Jurkat, Clone E6-1 (cell line): ENCODE measurements around the gene COA1. TPM values are rescaled to one million over a fixed set of nuclear protein-coding genes. Genes with fewer than 3 reads are reported as not detected.
"Not testable (repeated sequence)": the region's sequence is repeated elsewhere in the genome, so short reads cannot be mapped to it uniquely, and the experiment has no call there.

Source experiments
- DNase-seq: peaks from one replicate; pipeline ENCODE4 v3.0.0-alpha.2; 2011; ENCODE audit warnings: low read depth, low spot score
- H3K4me3 ChIP-seq: 2 replicates; pipeline ENCODE4 v1.5.1; 2011; ENCODE audit warnings: mild to moderate bottlenecking, low read length, control low read depth, moderate library complexity
- polyA plus RNA-seq: library from polyadenylated mRNA; unstranded; fragments of >200 nt; gene quantifications from one replicate; pipeline ENCODE4 v1.2.1, GENCODE V29; 2012; ENCODE audit warnings: missing spikeins; ENCODE audit not compliant: insufficient read length, insufficient read depth

COA1 gene
- polyA plus RNA-seq: 123 TPM

- peak; percentile 89 for DNase-seq
- peak within 1 kb of the TSS; percentile 96 for H3K4me3 ChIP-seq
Measured at GRCh38 chr7:43729214-43729923, at the start of gene COA1. COA1 (minus strand) TSS chr7:43729523; CDS start chr7:43648614, 80,909 bp downstream.

GRCh38 chr7:43778293-43779044, 49.1 kb upstream of the COA1 start:
- H3K4me3 ChIP-seq: not testable (repeated sequence)

GRCh38 chr7:43775255-43775654, 45.9 kb upstream of the COA1 start:
- H3K4me3 ChIP-seq, DNase-seq: not testable (repeated sequence)

More at GRCh38 chr7:43778293-43779044, 49.1 kb upstream of the COA1 start:
- not testable (repeated sequence) for DNase-seq

GRCh38 chr7:43773268-43773667, 43.9 kb upstream of the COA1 start:
- not testable (repeated sequence) for H3K4me3 ChIP-seq, DNase-seq

- H3K4me3 ChIP-seq: no peak overlapping the region
- DNase-seq: no peak
Measured at GRCh38 chr7:43771573-43771972, 42.2 kb upstream of the COA1 start.

GRCh38 chr7:43771128-43771527, 41.8 kb upstream of the COA1 start:
- DNase-seq: no peak
- no peak overlapping the region for H3K4me3 ChIP-seq

- no peak for DNase-seq
- H3K4me3 ChIP-seq: no peak overlapping the region
Measured at GRCh38 chr7:43769791-43770465, 40.6 kb upstream of the COA1 start.

- DNase-seq: no peak
- no peak overlapping the region for H3K4me3 ChIP-seq
Measured at GRCh38 chr7:43769281-43769680, 40.0 kb upstream of the COA1 start.

GRCh38 chr7:43768887-43769272, 39.6 kb upstream of the COA1 start:
- H3K4me3 ChIP-seq: no peak overlapping the region
- no peak for DNase-seq

GRCh38 chr7:43768201-43768886, 39.0 kb upstream of the COA1 start:
- H3K4me3 ChIP-seq: no peak overlapping the region
- DNase-seq: no peak

- no peak for DNase-seq
- H3K4me3 ChIP-seq: no peak overlapping the region
Measured at GRCh38 chr7:43767311-43767710, 38.0 kb upstream of the COA1 start.

GRCh38 chr7:43766564-43766963, 37.2 kb upstream of the COA1 start:
- no peak for DNase-seq

GRCh38 chr7:43764807-43765491, 35.6 kb upstream of the COA1 start:
- no peak overlapping the region for H3K4me3 ChIP-seq
- DNase-seq: no peak

More at GRCh38 chr7:43766564-43766963, 37.2 kb upstream of the COA1 start:
- no peak overlapping the region for H3K4me3 ChIP-seq

- DNase-seq: no peak
- no peak overlapping the region for H3K4me3 ChIP-seq
Measured at GRCh38 chr7:43764039-43764761, 34.9 kb upstream of the COA1 start.

- no peak overlapping the region for H3K4me3 ChIP-seq
Measured at GRCh38 chr7:43763183-43763582, 33.9 kb upstream of the COA1 start.

GRCh38 chr7:43761938-43762692, 32.8 kb upstream of the COA1 start:
- DNase-seq: no peak
- no peak overlapping the region for H3K4me3 ChIP-seq

More at GRCh38 chr7:43763183-43763582, 33.9 kb upstream of the COA1 start:
- no peak for DNase-seq

GRCh38 chr7:43761382-43761781, 32.1 kb upstream of the COA1 start:
- DNase-seq: no peak

More at GRCh38 chr7:43761382-43761781, 32.1 kb upstream of the COA1 start:
- H3K4me3 ChIP-seq: no peak overlapping the region
